ENCODE measurements around the gene ANAPC2. TPM values are rescaled to one million over a fixed set of nuclear protein-coding genes. Genes with fewer than 3 reads are reported as not detected.

The ANAPC2 gene
- total and polyA plus RNA-seq, 4 experiments from 2014 or later: 3.2 to 125 (median 60.8) TPM

- no peak overlapping the region for H3K27ac Mint-ChIP-seq
- DNase-seq: no peak
- no peaks in the 10 kb centered on the region for H3K36me3 Mint-ChIP-seq
- H3K9me3 Mint-ChIP-seq: no peaks in the 10 kb centered on the region
- no peaks in the 10 kb centered on the region for H3K9me3 ChIP-seq (ENCODE audit: control insufficient read depth in 1 of 2, low read length in 2 of 2)
- no peak overlapping the region for H3K4me3 ChIP-seq (ENCODE audit: low read length in 2 of 2)
- peaks cover 17 to 18% of the 10 kb centered on the region in 2 donors for H3K27me3 Mint-ChIP-seq
- CTCF ChIA-PET (ENCODE audit: partially characterized antibody): no interaction called here
- H3K27ac ChIP-seq (ENCODE audit: low read depth, low read length): no peak overlapping the region
- peaks cover 33% of the 10 kb centered on the region for H3K27me3 ChIP-seq (ENCODE audit: insufficient read depth, low read length)
- no peaks in the 10 kb centered on the region for H3K36me3 ChIP-seq (ENCODE audit: insufficient read depth, low read length)
- H3K4me1 ChIP-seq (ENCODE audit: insufficient read depth, low read length): no peaks in the 10 kb centered on the region
- intact Hi-C loops (cut with micrococcal nuclease): no loop called here
- POLR2A ChIA-PET (ENCODE audit: partially characterized antibody): interaction anchor here (0.8 to 1.2 kb wide), 2 partner anchors 33 to 81 kb away, joined by 3 read pairs; partner anchors contain the start of genes MAN1B1 and TPRN
- peak overlapping the region in 2 of 8 donors; percentile 21 to 66 for H3K4me3 Mint-ChIP-seq
- H3K4me1 Mint-ChIP-seq: peaks cover 0 to 4% (median under 1%) of the 10 kb centered on the region in 4 donors
Observed at GRCh38 chr9:137167747-137168572, 20.4 kb downstream of the ANAPC2 start.

GRCh38 chr9:137167277-137167746 lies 21.0 kb downstream of the ANAPC2 start:
- no peaks in the 10 kb centered on the region for H3K9me3 Mint-ChIP-seq
- CTCF ChIA-PET (ENCODE audit: partially characterized antibody): no interaction called here
- H3K27me3 Mint-ChIP-seq: peaks cover 18 to 19% of the 10 kb centered on the region in 2 donors
- peaks cover 33% of the 10 kb centered on the region for H3K27me3 ChIP-seq (ENCODE audit: insufficient read depth, low read length)
- POLR2A ChIA-PET (ENCODE audit: partially characterized antibody): interaction anchor here (1.2 kb wide), 1 partner anchor 34 kb away, joined by 3 read pairs; the partner anchor contains the start of gene TPRN
- no peak overlapping the region for H3K4me3 ChIP-seq (ENCODE audit: low read length in 2 of 2)
- no peaks in the 10 kb centered on the region for H3K36me3 Mint-ChIP-seq
- no peak overlapping the region for H3K4me3 Mint-ChIP-seq
- no peak for DNase-seq
- no peaks in the 10 kb centered on the region for H3K4me1 ChIP-seq (ENCODE audit: insufficient read depth, low read length)
- intact Hi-C loops (cut with micrococcal nuclease): no loop called here
- H3K9me3 ChIP-seq (ENCODE audit: control insufficient read depth in 1 of 2, low read length in 2 of 2): no peaks in the 10 kb centered on the region
- peaks cover 0 to 4% (median under 1%) of the 10 kb centered on the region in 4 donors for H3K4me1 Mint-ChIP-seq
- H3K27ac Mint-ChIP-seq: no peak overlapping the region
- H3K27ac ChIP-seq (ENCODE audit: low read depth, low read length): no peak overlapping the region
- H3K36me3 ChIP-seq (ENCODE audit: insufficient read depth, low read length): no peaks in the 10 kb centered on the region

GRCh38 chr9:137166380-137167229 lies 21.8 kb downstream of the ANAPC2 start:
- H3K27me3 ChIP-seq (ENCODE audit: insufficient read depth, low read length): peaks cover 29% of the 10 kb centered on the region
- Mint-ChIP-seq H3K4me3 (peak overlapping the region in 4 of 8 donors; percentile 17 to 52 (median 40)), H3K9me3 (no peaks in the 10 kb centered on the region), H3K36me3 (no peaks in the 10 kb centered on the region), H3K27me3 (peaks cover 18 to 19% of the 10 kb centered on the region in 2 donors), H3K27ac (peak overlapping the region in 1 of 7 donors; percentile 21), H3K4me1 (peaks cover 0 to 4% (median under 1%) of the 10 kb centered on the region in 4 donors)
- DNase-seq: no peak
- H3K36me3 ChIP-seq (ENCODE audit: insufficient read depth, low read length): no peaks in the 10 kb centered on the region
- H3K4me3 ChIP-seq (ENCODE audit: low read length in 2 of 2): no peak overlapping the region
- no peaks in the 10 kb centered on the region for H3K9me3 ChIP-seq (ENCODE audit: control insufficient read depth in 1 of 2, low read length in 2 of 2)
- intact Hi-C loops (cut with micrococcal nuclease): no loop called here
- ChIA-PET POLR2A (ENCODE audit: partially characterized antibody) (no interaction called here), CTCF (ENCODE audit: partially characterized antibody) (no interaction called here)
- no peaks in the 10 kb centered on the region for H3K4me1 ChIP-seq (ENCODE audit: insufficient read depth, low read length)
- no peak overlapping the region for H3K27ac ChIP-seq (ENCODE audit: low read depth, low read length)

- DNase-seq: no peak
- H3K9me3 Mint-ChIP-seq: no peaks in the 10 kb centered on the region
- Histone ChIP-seq H3K4me1 (ENCODE audit: insufficient read depth, low read length) (no peaks in the 10 kb centered on the region), H3K27me3 (ENCODE audit: insufficient read depth, low read length) (peaks cover 18% of the 10 kb centered on the region), H3K27ac (ENCODE audit: low read depth, low read length) (no peak overlapping the region), H3K4me3 (ENCODE audit: low read length in 2 of 2) (no peak overlapping the region), H3K36me3 (ENCODE audit: insufficient read depth, low read length) (no peaks in the 10 kb centered on the region), H3K9me3 (ENCODE audit: control insufficient read depth in 1 of 2, low read length in 2 of 2) (no peaks in the 10 kb centered on the region)
- H3K4me1 Mint-ChIP-seq: peaks cover 0 to 4% (median under 1%) of the 10 kb centered on the region in 4 donors
- ChIA-PET POLR2A (ENCODE audit: partially characterized antibody) (no interaction called here), CTCF (ENCODE audit: partially characterized antibody) (no interaction called here)
- no peaks in the 10 kb centered on the region for H3K36me3 Mint-ChIP-seq
- no peak overlapping the region for H3K27ac Mint-ChIP-seq
- intact Hi-C loops (cut with micrococcal nuclease): no loop called here
- no peak overlapping the region for H3K4me3 Mint-ChIP-seq
- peaks cover 14 to 18% of the 10 kb centered on the region in 2 donors for H3K27me3 Mint-ChIP-seq
Observed at GRCh38 chr9:137165250-137165836, 23.0 kb downstream of the ANAPC2 start.

GRCh38 chr9:137164370-137165249 lies 23.8 kb downstream of the ANAPC2 start:
- POLR2A ChIA-PET (ENCODE audit: partially characterized antibody): no interaction called here
- H3K27me3 Mint-ChIP-seq: peaks cover 15 to 18% of the 10 kb centered on the region in 2 donors
- no peaks in the 10 kb centered on the region for H3K9me3 Mint-ChIP-seq
- H3K9me3 ChIP-seq (ENCODE audit: control insufficient read depth in 1 of 2, low read length in 2 of 2): no peaks in the 10 kb centered on the region
- no peak overlapping the region for H3K4me3 Mint-ChIP-seq
- H3K27me3 ChIP-seq (ENCODE audit: insufficient read depth, low read length): peaks cover 10% of the 10 kb centered on the region
- H3K4me3 ChIP-seq (ENCODE audit: low read length in 2 of 2): no peak overlapping the region
- intact Hi-C loops (cut with micrococcal nuclease): no loop called here
- H3K27ac Mint-ChIP-seq: no peak overlapping the region
- no peaks in the 10 kb centered on the region for H3K36me3 ChIP-seq (ENCODE audit: insufficient read depth, low read length)
- H3K4me1 ChIP-seq (ENCODE audit: insufficient read depth, low read length): no peaks in the 10 kb centered on the region
- H3K36me3 Mint-ChIP-seq: no peaks in the 10 kb centered on the region
- DNase-seq: no peak
- peaks cover 0 to 4% (median under 1%) of the 10 kb centered on the region in 4 donors for H3K4me1 Mint-ChIP-seq
- no peak overlapping the region for H3K27ac ChIP-seq (ENCODE audit: low read depth, low read length)
- CTCF ChIA-PET (ENCODE audit: partially characterized antibody): no interaction called here

GRCh38 chr9:137163805-137164204 lies 24.6 kb downstream of the ANAPC2 start:
- intact Hi-C loops (cut with micrococcal nuclease): no loop called here
- H3K27me3 ChIP-seq (ENCODE audit: insufficient read depth, low read length): peaks cover 14% of the 10 kb centered on the region
- H3K4me3 ChIP-seq (ENCODE audit: low read length in 2 of 2): no peak overlapping the region
- H3K4me1 ChIP-seq (ENCODE audit: insufficient read depth, low read length): peaks cover 1% of the 10 kb centered on the region
- no peak overlapping the region for H3K4me3 Mint-ChIP-seq
- H3K36me3 ChIP-seq (ENCODE audit: insufficient read depth, low read length): no peaks in the 10 kb centered on the region
- no peak overlapping the region for H3K27ac Mint-ChIP-seq
- H3K9me3 ChIP-seq (ENCODE audit: control insufficient read depth in 1 of 2, low read length in 2 of 2): no peaks in the 10 kb centered on the region
- peaks cover 16 to 23% of the 10 kb centered on the region in 2 donors for H3K27me3 Mint-ChIP-seq
- POLR2A ChIA-PET (ENCODE audit: partially characterized antibody): interaction anchor here (1.4 kb wide), 1 partner anchor 77 kb away, joined by 4 read pairs; the partner anchor contains the start of gene TUBB4B
- H3K27ac ChIP-seq (ENCODE audit: low read depth, low read length): no peak overlapping the region
- DNase-seq: no peak
- no peaks in the 10 kb centered on the region for H3K9me3 Mint-ChIP-seq
- no peaks in the 10 kb centered on the region for H3K36me3 Mint-ChIP-seq
- CTCF ChIA-PET (ENCODE audit: partially characterized antibody): no interaction called here
- peaks cover 2 to 12% (median 4%) of the 10 kb centered on the region in 4 donors for H3K4me1 Mint-ChIP-seq
